NCI-H187 treated with DMSO at 0.1 percent for 48 hours (cell line): ENCODE measurements around the gene PUDP.
A peak's percentile ranks its signal among the peaks of the same experiment; 100 is the strongest.
"Not testable (repeated sequence)": the region's sequence is repeated elsewhere in the genome, so short reads cannot be mapped to it uniquely, and the experiment has no call there.

Experiments used
- DNase-seq: peaks from one replicate; lab custom pipeline; 2025; lab: John Stamatoyannopoulos, UW

Gene PUDP

GRCh38 chrX:7147978-7148854, at the start of gene PUDP:
Gene PUDP (minus strand): TSS chrX:7148153. CDS start chrX:7148113, 40 bp downstream.
- DNase-seq: peak; percentile 10

DNA sequence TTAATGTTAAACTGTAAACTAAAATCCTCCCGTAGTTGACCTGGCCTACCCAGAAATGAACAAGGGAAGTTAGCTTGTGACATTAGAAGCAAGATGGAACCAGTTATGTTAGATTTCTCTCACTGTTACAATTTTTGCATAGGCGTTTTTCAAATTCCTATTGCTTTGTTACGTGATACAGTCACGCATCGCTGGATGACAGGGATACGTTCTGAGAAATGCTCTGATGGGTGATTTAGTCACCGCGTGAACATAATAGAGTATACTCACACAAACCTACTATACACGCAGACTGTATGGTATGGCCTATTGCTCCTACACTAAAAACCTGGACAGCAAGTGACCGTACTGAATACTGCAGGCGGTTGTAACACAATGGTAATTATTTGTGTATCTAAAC, 46.7 kb upstream of the PUDP start:
- DNase-seq: no peak

- no peak for DNase-seq
Measured at GRCh38 chrX:7192871-7193270, 44.9 kb upstream of the PUDP start.

DNA sequence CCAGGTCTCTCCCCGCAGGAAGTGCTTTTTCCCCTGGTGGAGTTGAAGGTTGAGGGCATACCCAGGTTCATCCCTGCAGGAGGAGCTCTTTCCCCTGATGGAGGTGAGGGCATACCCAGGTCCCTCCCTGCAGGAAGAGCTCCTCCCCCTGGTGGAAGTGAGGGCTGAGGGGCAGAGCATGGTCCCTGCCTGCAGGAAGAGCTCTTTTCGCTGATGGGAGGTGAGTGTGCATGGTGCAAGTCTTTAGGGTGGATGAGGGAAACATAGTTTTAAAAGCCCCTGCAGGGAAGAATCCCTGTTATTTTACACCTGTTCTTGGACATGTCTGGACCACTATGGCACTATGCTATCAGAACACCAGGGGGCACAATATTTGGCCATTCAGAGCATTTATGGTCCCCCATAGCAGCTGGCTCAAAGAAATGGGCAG, 43.7 kb upstream of the PUDP start:
- DNase-seq: no peak

DNA sequence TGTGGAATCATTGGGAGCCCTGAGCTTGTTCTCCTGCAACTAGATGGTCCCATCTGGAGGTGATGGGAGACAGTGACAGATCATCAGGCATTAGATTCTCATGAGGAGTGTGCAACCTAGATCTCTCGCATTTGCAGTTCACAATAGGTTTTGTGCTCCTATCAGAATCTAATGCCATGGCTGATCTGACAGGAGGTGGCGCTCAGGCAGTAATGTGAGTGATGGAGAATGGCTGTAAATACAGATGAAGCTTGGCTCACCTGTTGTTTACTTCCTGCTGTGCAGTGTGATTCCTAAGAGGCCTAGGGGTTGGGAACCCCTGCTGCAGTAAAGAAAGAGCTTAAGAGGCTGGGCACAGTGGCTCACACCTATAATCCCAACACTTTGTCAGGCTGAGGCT, 42.2 kb upstream of the PUDP start:
- no peak for DNase-seq

GRCh38 chrX:7188672-7189071, 40.7 kb upstream of the PUDP start:
- DNase-seq: no peak

GRCh38 chrX:7184816-7185215, 36.9 kb upstream of the PUDP start:
- DNase-seq: no peak

- no peak for DNase-seq
Measured at GRCh38 chrX:7179446-7179845, 31.5 kb upstream of the PUDP start.

DNA sequence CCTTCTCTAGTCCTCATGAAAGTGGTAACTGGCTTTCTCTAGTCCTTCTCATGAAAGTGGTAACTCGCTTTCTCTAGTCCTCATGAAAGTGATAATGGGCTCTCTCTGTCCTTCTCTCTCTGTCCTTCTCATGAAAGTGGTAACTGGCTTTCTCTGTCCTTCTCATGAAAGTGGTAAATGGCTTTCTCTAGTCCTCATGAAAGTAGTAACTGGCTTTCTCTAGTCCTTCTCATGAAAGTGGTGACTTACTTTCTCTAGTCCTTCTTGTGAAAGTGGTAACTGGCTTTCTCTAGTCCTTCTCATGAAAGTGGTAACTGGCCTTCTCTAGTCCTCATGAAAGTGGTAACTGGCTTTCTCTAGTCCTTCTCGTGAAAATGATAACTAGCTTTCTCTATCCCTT, 30.9 kb upstream of the PUDP start:
- DNase-seq: not testable (repeated sequence)

GRCh38 chrX:7170898-7171297, 22.9 kb upstream of the PUDP start:
- DNase-seq: no peak

- no peak for DNase-seq
Measured at GRCh38 chrX:7169627-7170026, 21.7 kb upstream of the PUDP start.

DNA sequence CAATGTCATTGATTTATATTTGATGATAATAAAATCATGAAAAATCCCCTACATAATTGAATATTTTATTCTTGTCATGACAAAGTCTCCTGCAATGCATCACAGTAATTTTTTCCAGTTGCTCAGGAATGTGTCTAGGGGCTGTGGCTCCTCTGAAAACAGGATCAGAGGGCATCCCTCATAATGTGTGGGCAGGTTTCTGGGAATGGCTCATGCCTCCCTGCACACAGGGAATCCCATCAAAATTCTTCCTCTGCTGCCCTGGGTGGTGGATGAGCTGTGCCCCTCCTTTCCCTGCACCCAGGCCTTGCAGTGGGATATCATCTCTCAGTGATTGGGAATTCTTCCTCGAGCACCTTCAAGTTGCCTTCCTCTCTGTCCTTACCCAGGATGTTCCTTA, 20.4 kb upstream of the PUDP start:
- no peak for DNase-seq

- no peak for DNase-seq
Measured at GRCh38 chrX:7164174-7164573, 16.2 kb upstream of the PUDP start.

- no peak for DNase-seq
Measured at GRCh38 chrX:7163146-7163677, 15.3 kb upstream of the PUDP start.

DNA sequence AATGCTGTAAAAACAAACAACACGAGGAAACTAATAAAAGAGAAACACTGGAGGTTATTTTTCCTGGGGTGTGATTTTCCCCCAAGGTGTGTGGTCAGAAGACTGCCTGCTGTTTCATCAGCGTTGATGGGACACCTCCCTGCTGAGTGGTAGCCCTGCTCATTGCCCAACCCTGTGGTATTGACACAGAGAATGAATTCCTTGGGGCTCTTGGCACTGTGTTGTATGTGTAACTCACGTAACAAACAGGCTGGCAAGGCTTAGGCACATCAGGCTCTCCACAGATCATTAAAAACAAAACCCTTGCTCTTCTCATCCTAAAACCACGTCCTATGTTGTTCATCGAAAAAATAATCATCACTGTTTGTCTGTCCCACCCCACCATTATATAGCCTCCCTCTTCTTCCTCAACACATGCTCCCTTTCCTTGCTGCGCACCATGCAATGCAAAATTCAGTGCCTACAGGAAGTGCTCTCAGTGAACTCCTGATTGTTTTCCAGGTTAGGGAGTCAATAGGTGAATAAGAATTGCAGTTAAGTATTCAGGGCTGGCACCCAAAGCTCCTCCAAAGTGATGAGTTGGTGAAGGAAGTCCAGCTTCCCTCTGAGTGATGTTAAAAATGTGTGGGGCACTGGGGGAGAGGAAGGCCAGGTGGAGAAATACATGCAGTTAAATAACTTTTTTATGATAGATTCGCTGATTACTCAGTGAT, 11.4 kb upstream of the PUDP start:
- DNase-seq: no peak

- no peak for DNase-seq
Measured at GRCh38 chrX:7158468-7158990, 10.6 kb upstream of the PUDP start.

GRCh38 chrX:7156879-7157278, 8.9 kb upstream of the PUDP start:
- no peak for DNase-seq

- no peak for DNase-seq
Measured at GRCh38 chrX:7155163-7155562, 7.2 kb upstream of the PUDP start.

DNA sequence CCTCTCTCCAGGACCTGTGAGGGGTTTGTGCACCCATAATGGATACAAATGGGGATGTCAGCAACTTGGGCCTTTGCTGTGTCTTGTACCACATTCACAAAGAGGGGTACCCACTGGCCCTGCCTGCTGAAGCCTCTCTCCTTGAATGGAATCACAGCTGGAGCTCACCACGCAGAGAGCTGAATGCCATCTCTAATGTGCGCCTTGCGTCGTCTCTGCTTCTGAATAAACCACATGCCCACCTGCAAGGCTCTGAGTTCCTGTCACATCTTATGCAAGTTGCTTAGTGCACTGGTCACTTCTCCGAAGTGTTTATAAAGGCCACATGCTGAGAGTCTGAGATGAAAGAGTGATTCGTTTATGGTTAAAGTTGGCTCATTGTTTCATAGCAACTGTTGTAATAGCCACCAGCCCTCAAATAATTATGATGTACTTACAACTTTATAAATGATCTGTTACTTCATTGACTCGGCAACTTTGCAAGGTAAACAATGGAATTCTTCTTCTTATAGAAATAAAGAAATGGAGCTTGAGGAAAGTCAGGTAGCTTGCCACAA, 6.2 kb upstream of the PUDP start:
- no peak for DNase-seq

GRCh38 chrX:7153231-7153630, 5.3 kb upstream of the PUDP start:
- DNase-seq: no peak

DNA sequence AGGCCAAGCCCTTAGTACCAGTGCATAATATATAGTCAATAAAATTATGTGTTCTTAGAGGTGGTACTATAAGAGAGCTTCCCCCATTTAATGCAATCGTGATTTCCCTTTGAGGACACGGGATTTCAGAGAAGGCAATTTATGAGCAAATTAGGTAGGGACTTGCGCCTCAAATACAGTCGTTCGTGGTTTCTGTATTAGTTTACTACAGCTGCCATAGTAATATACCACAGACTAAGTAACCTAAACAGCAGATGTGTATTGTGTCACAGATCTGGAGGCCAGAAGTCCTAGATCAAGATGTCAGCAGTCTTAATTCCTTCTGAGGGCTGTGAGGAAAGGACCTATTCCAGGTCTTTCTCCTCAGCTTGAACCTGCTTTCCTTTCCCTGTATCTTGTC, 1.5 kb upstream of the PUDP start:
- no peak for DNase-seq

- DNase-seq: no peak
Measured at GRCh38 chrX:7147413-7147977, 458 bp downstream of the PUDP start, which contains the start of gene STS. Gene STS (plus strand): TSS chrX:7147712. CDS start chrX:7253200, 105,488 bp downstream.
